ENCODE results near the gene PPP2R5C. TPM values are rescaled to one million over a fixed set of nuclear protein-coding genes. Genes with fewer than 3 reads are reported as not detected.

Gene PPP2R5C
- total and polyA plus RNA-seq, 2 of the 4 experiments (the other 2 are of a cell fraction) = 65.9 to 78.7 TPM

GRCh38 chr14:101968186-101968585 lies 206.7 kb downstream of the PPP2R5C start:
- peaks cover 0 to 43% of the 10 kb centered on the region in 2 experiments; a peak in 2 of 4 replicates for H3K79me1 ChIP-seq (ENCODE audit: low read depth in 1 of 2, low read length in 2 of 2)
- no peak overlapping the region for H3K27ac ChIP-seq (ENCODE audit: insufficient read depth, low read length)
- H2BK15ac ChIP-seq (ENCODE audit: low read depth, low read length) = no peak overlapping the region
- no peak overlapping the region for H3K9ac ChIP-seq (ENCODE audit: low read depth, low read length)
- BruUV-seq (replicated peaks) = no TSS peak
- DNase-seq (no peak), ATAC-seq (ENCODE audit: low read depth) (no peak)
- H2BK20ac ChIP-seq (ENCODE audit: low read depth, low read length) = no peak overlapping the region
- H3K4ac ChIP-seq (ENCODE audit: low read depth, low read length) = no peak overlapping the region
- in situ Hi-C loops (cut with MboI; ENCODE audit: low sequenced_read_pairs) = loop anchor here (25.0 kb wide), 1 partner anchor 344 kb away; the partner anchor contains the start of genes MOK and ZNF839
- no peak overlapping the region for H4K5ac ChIP-seq (ENCODE audit: low read depth, low read length)
- no peak overlapping the region for H3K56ac ChIP-seq (ENCODE audit: extremely low read depth, insufficient read depth, low read length)
- dilution Hi-C loops (cut with HindIII; ENCODE audit: low sequenced_read_pairs, unreplicated experiment) = no loop called here
- POLR2A ChIA-PET (ENCODE audit: unreplicated experiment) = no interaction called here
- H3K9me3 ChIP-seq (ENCODE audit: control insufficient read depth, insufficient read depth, low read length) = no peaks in the 10 kb centered on the region
- H3K4me2 ChIP-seq (ENCODE audit: low read depth, low read length) = no peak overlapping the region
- intact Hi-C loops (cut with micrococcal nuclease) = no loop called here
- no peaks in the 10 kb centered on the region for H3K27me3 ChIP-seq (ENCODE audit: control insufficient read depth, insufficient read depth, low read length)
- peaks cover 8% of the 10 kb centered on the region; the same call in 1 of the 2 replicates for H3K9me1 ChIP-seq (ENCODE audit: insufficient read depth, low read length)
- peak overlapping the region; percentile 8; the same call in 1 of the 2 replicates for H2AK5ac ChIP-seq (ENCODE audit: low read depth, low read length)
- H3K23ac ChIP-seq (ENCODE audit: low read depth, low read length) = 0 out of 2 replicates have a peak overlapping the region, but pooled peaks have one; percentile 38
- H3K4me3 ChIP-seq (ENCODE audit: insufficient read depth, low read depth, low read length) = no peak overlapping the region
- whole genome bisulfite sequencing, 2 experiments (ENCODE audit: extremely low coverage in 2 of 2, insufficient read length in 1 of 2) = 100% methylated on average over 1 of the region's 4 CpGs; no CpG with 5 or more reads in 1 of the 2 experiments
- H2BK120ac ChIP-seq (ENCODE audit: low read depth, low read length) = no peak overlapping the region
- no peak overlapping the region for H2AFZ ChIP-seq (replicated peaks; ENCODE audit: low read length, poor library complexity)
- peaks cover 8% of the 10 kb centered on the region for H3K36me3 ChIP-seq (ENCODE audit: control insufficient read depth, insufficient read depth, low read length)
- H3K4me1 ChIP-seq (ENCODE audit: control insufficient read depth, insufficient read depth, low read length) = peaks cover 2% of the 10 kb centered on the region
- CTCF ChIA-PET = no interaction called here
- H2AK9ac ChIP-seq (replicated peaks; ENCODE audit: low read depth, low read length, poor library complexity) = no peak overlapping the region
- no peak overlapping the region for H3K18ac ChIP-seq (ENCODE audit: low read depth, low read length)
- H2BK5ac ChIP-seq (ENCODE audit: low read depth, low read length, poor library complexity, severe bottlenecking) = no peak overlapping the region
- H4K20me1 ChIP-seq (ENCODE audit: insufficient read depth, low read length) = peaks cover 62% of the 10 kb centered on the region
- no peak for TF ChIP-seq CTCF (conservative IDR thresholded peaks at IDR 0.05; ENCODE audit: low read depth, low read length)
- no peak for TF ChIP-seq CHD1 (IDR thresholded peaks at IDR 0.05; ENCODE audit: low read depth, low read length)
- TF ChIP-seq FOS (IDR thresholded peaks at IDR 0.05; ENCODE audit: low read depth, low read length) = no peak
- TF ChIP-seq USF2 (IDR thresholded peaks at IDR 0.05; ENCODE audit: low read depth, low read length) = no peak
- TF ChIP-seq RCOR1 (IDR thresholded peaks at IDR 0.05; ENCODE audit: insufficient replicate concordance, low read length) = no peak
- no peak for TF ChIP-seq SMC3 (IDR thresholded peaks at IDR 0.05; ENCODE audit: low read depth, low read length)
- no peak for TF ChIP-seq CEBPB (IDR thresholded peaks at IDR 0.05; ENCODE audit: low read depth, low read length)
- no peak for TF ChIP-seq MAFK (IDR thresholded peaks at IDR 0.05; ENCODE audit: low read depth, low read length)
- no peak for TF ChIP-seq RFX5 (IDR thresholded peaks at IDR 0.05; ENCODE audit: low read depth, low read length)
- no peak for TF ChIP-seq MAZ (IDR thresholded peaks at IDR 0.05; ENCODE audit: borderline replicate concordance, low read depth, low read length)
- no peak for TF ChIP-seq RAD21 (IDR thresholded peaks at IDR 0.05; ENCODE audit: low read length)
- TF ChIP-seq POLR2A (IDR thresholded peaks at IDR 0.05; ENCODE audit: low read depth, low read length) = no peak
- no peak for TF ChIP-seq MXI1 (IDR thresholded peaks at IDR 0.05; ENCODE audit: borderline replicate concordance, low read depth, low read length)
- no peak for TF ChIP-seq NFE2L2 (IDR thresholded peaks at IDR 0.05; ENCODE audit: low read depth, low read length)
- H4K8ac ChIP-seq (ENCODE audit: low read depth in 2 of 2, low read length in 2 of 2) = no peak overlapping the region
- no peak overlapping the region for H4K91ac ChIP-seq (ENCODE audit: insufficient read depth, low read depth, low read length)
- H3K14ac ChIP-seq (replicated peaks; ENCODE audit: low read depth, low read length) = no peak overlapping the region
